ENCODE data around the gene CDH23. TPM values are rescaled to one million over a fixed set of nuclear protein-coding genes. Genes with fewer than 3 reads are reported as not detected.

The CDH23 gene
- total and polyA plus RNA-seq, 10 of the 15 experiments (the other 5 are each of a cell fraction or from before 2014, with no cell fraction given) = 0.09 to 0.40 (median 0.15) TPM; not detected in 1

GRCh38 chr10:71423901-71424300, 27.2 kb downstream of the CDH23 start:
- CTCF ChIA-PET = no interaction called here
- Histone ChIP-seq H3K9ac (ENCODE audit: control insufficient read depth, insufficient read depth, low read length) (no peak overlapping the region), H3K4me1 (ENCODE audit: control insufficient read depth, insufficient read depth, low read length) (no peaks in the 10 kb centered on the region), H3K4me3 (no peak overlapping the region), H3K79me2 (ENCODE audit: control insufficient read depth, insufficient read depth, low read length) (no peaks in the 10 kb centered on the region), H3K27me3 (replicated peaks in 1 of 2; ENCODE audit: control insufficient read depth in 2 of 2, insufficient read depth in 2 of 2, low read length in 1 of 2) (no peaks in the 10 kb centered on the region; a peak in 2 of 4 replicates), H4K20me1 (ENCODE audit: control insufficient read depth, insufficient read depth) (no peaks in the 10 kb centered on the region), H3K27ac (ENCODE audit: control insufficient read depth, insufficient read depth) (no peak overlapping the region), H3K9me3 (replicated peaks; ENCODE audit: control insufficient read depth, insufficient read depth, low read length) (no peaks in the 10 kb centered on the region), H3K36me3 (ENCODE audit: control insufficient read depth in 2 of 2, insufficient read depth in 2 of 2, low read length in 1 of 2) (no peaks in the 10 kb centered on the region), H3K4me2 (ENCODE audit: control insufficient read depth, insufficient read depth) (no peak overlapping the region), H2AFZ (ENCODE audit: control insufficient read depth, low read depth, low read length) (no peak overlapping the region)
- RAD21 ChIA-PET (ENCODE audit: unreplicated experiment) = interaction anchor here (1.5 kb wide), 1 partner anchor 39 kb away, joined by 3 read pairs; no protein-coding TSS in a partner anchor
- no peak for FAIRE-seq
- in situ Hi-C loops (cut with MboI) = no loop called here
- POLR2A ChIA-PET = no interaction called here
- no TSS peak for BruUV-seq (replicated peaks)
- DNase-seq (ENCODE audit: low read depth, low spot score) = no peak
- no peak for TF ChIP-seq ELK1 (IDR thresholded peaks at IDR 0.05; ENCODE audit: low read depth, low read length)
- no peak for TF ChIP-seq RELA (IDR thresholded peaks at IDR 0.05; ENCODE audit: borderline replicate concordance, partially characterized antibody)
- ATAC-seq = no peak
- intact Hi-C loops (cut with micrococcal nuclease; ENCODE audit: unreplicated experiment) = no loop called here
- 27% methylated on average over 12 of the region's 12 CpGs for WGBS (ENCODE audit: insufficient coverage, insufficient replicate concordance, low lambda C conversion rate, missing lambda C conversion rate)
- SMC1A ChIA-PET (ENCODE audit: uncharacterized antibody, unreplicated experiment) = no interaction called here

- no peak overlapping the region for H3K9ac ChIP-seq (ENCODE audit: control insufficient read depth, insufficient read depth, low read length)
- no peaks in the 10 kb centered on the region; a peak in 2 of 4 replicates for H3K27me3 ChIP-seq (replicated peaks in 1 of 2; ENCODE audit: control insufficient read depth in 2 of 2, insufficient read depth in 2 of 2, low read length in 1 of 2)
- no peak for ATAC-seq
- ChIA-PET RAD21 (ENCODE audit: unreplicated experiment) (no interaction called here), CTCF (interaction anchor here (1.1 kb wide), 1 partner anchor 40 kb away, joined by 6 read pairs; no protein-coding TSS in a partner anchor), POLR2A (no interaction called here), SMC1A (ENCODE audit: uncharacterized antibody, unreplicated experiment) (interaction anchor here (0.5 kb wide), 1 partner anchor 1306 kb away, joined by 3 read pairs; no protein-coding TSS in a partner anchor)
- H3K4me1 ChIP-seq (ENCODE audit: control insufficient read depth, insufficient read depth, low read length) = no peaks in the 10 kb centered on the region
- no peak for DNase-seq (ENCODE audit: low read depth, low spot score)
- in situ Hi-C loops (cut with MboI) = no loop called here
- H3K4me2 ChIP-seq (ENCODE audit: control insufficient read depth, insufficient read depth) = no peak overlapping the region
- no peak overlapping the region for H3K4me3 ChIP-seq
- intact Hi-C loops (cut with micrococcal nuclease; ENCODE audit: unreplicated experiment) = no loop called here
- BruUV-seq (replicated peaks) = no TSS peak
- TF ChIP-seq RB1 (IDR thresholded peaks at IDR 0.05; ENCODE audit: borderline replicate concordance) = no peak
- TF ChIP-seq NRF1 (conservative IDR thresholded peaks at IDR 0.05; ENCODE audit: low read depth, low read length) = no peak
- no peak for TF ChIP-seq SMC3 (IDR thresholded peaks at IDR 0.05; ENCODE audit: borderline replicate concordance, low read length)
- no peak for TF ChIP-seq SMAD1 (IDR thresholded peaks at IDR 0.05; ENCODE audit: low read depth, partially characterized antibody)
- TF ChIP-seq ZNF384 (IDR thresholded peaks at IDR 0.05; ENCODE audit: borderline replicate concordance, low read depth, low read length) = no peak
- TF ChIP-seq FOS (IDR thresholded peaks at IDR 0.05; ENCODE audit: borderline replicate concordance, extremely low read depth, insufficient read length) = no peak
- TF ChIP-seq CBX5 (IDR thresholded peaks at IDR 0.05; ENCODE audit: low read depth) = no peak
- TF ChIP-seq KLF5 (IDR thresholded peaks at IDR 0.05; ENCODE audit: partially characterized antibody) = no peak
- no peak for TF ChIP-seq RBBP5 (conservative IDR thresholded peaks at IDR 0.05)
- no peak for TF ChIP-seq NR2C1 (IDR thresholded peaks at IDR 0.05)
- no peak for FAIRE-seq
- H3K9me3 ChIP-seq (replicated peaks; ENCODE audit: control insufficient read depth, insufficient read depth, low read length) = no peaks in the 10 kb centered on the region
- H3K79me2 ChIP-seq (ENCODE audit: control insufficient read depth, insufficient read depth, low read length) = no peaks in the 10 kb centered on the region
- H4K20me1 ChIP-seq (ENCODE audit: control insufficient read depth, insufficient read depth) = no peaks in the 10 kb centered on the region
- no peaks in the 10 kb centered on the region for H3K36me3 ChIP-seq (ENCODE audit: control insufficient read depth in 2 of 2, insufficient read depth in 2 of 2, low read length in 1 of 2)
- H2AFZ ChIP-seq (ENCODE audit: control insufficient read depth, low read depth, low read length) = no peak overlapping the region
- 27% methylated on average over 9 of the region's 9 CpGs for WGBS (ENCODE audit: insufficient coverage, insufficient replicate concordance, low lambda C conversion rate, missing lambda C conversion rate)
- H3K27ac ChIP-seq (ENCODE audit: control insufficient read depth, insufficient read depth) = no peak overlapping the region
Observed at GRCh38 chr10:71424496-71425194, 27.9 kb downstream of the CDH23 start.

All from GM12878 (cell line).